KMS-11 (cell line): ENCODE measurements around the gene SMAD3.

Experiments used
- H2AFZ ChIP-seq: fragments of 200-600 bp; sonication (generic); 2 replicates; pipeline ENCODE4 v1.6.1; 2016; ENCODE audit warnings: antibody characterized with exemption, mixed run types, low read depth
- H3K27ac ChIP-seq: fragments of 200-600 bp; sonication (generic); 2 replicates; pipeline ENCODE4 v1.6.1; 2016; ENCODE audit warnings: mild to moderate bottlenecking, mixed run types
- H3K27me3 ChIP-seq: fragments of 200-600 bp; sonication (generic); 2 replicates; pipeline ENCODE4 v1.6.1; 2017; ENCODE audit warnings: mild to moderate bottlenecking, low read depth, mixed run types, moderate library complexity; ENCODE audit not compliant: insufficient read depth
- H3K36me3 ChIP-seq: fragments of 200-600 bp; sonication (generic); 2 replicates; pipeline ENCODE4 v1.6.1; 2017; ENCODE audit warnings: mild to moderate bottlenecking, mixed run types; ENCODE audit not compliant: insufficient read depth
- H3K4me1 ChIP-seq: fragments of 200-600 bp; sonication (generic); 2 replicates; pipeline ENCODE4 v1.6.1; 2016; ENCODE audit warnings: mild to moderate bottlenecking, low read depth, mixed run types; ENCODE audit not compliant: poor library complexity, severe bottlenecking
- H3K4me2 ChIP-seq: fragments of 200-600 bp; sonication (generic); 2 replicates; pipeline ENCODE4 v1.7.0; 2016; ENCODE audit warnings: mild to moderate bottlenecking, mixed run types
- H3K4me3 ChIP-seq: fragments of 200-600 bp; sonication (generic); IDR thresholded peaks from 2 replicates; pipeline ENCODE4 v1.6.1; 2017; ENCODE audit warnings: low read depth, low read length, mixed read lengths; ENCODE audit not compliant: insufficient read depth
- H3K79me2 ChIP-seq: fragments of 200-600 bp; sonication (generic); 2 replicates; pipeline ENCODE4 v1.6.1; 2016; ENCODE audit warnings: low read depth, mixed run types; ENCODE audit not compliant: insufficient read depth
- H3K9ac ChIP-seq: fragments of 200-600 bp; sonication (generic); 2 replicates; pipeline ENCODE4 v1.6.1; 2016; ENCODE audit warnings: mild to moderate bottlenecking, mixed run types
- H4K20me1 ChIP-seq: fragments of 200-600 bp; sonication (generic); 2 replicates; pipeline ENCODE4 v1.6.1; 2016; ENCODE audit warnings: mild to moderate bottlenecking, mixed run types; ENCODE audit not compliant: insufficient read depth
- TF ChIP-seq, protein P1 (sequence below): fragments of 200-600 bp; sonication (generic); conservative IDR thresholded peaks from 2 replicates; pipeline ENCODE4 v1.6.1; 2017; ENCODE audit warnings: low read depth, mild to moderate bottlenecking, antibody characterized with exemption, low read length, moderate library complexity, mixed read lengths

Gene SMAD3

DNA sequence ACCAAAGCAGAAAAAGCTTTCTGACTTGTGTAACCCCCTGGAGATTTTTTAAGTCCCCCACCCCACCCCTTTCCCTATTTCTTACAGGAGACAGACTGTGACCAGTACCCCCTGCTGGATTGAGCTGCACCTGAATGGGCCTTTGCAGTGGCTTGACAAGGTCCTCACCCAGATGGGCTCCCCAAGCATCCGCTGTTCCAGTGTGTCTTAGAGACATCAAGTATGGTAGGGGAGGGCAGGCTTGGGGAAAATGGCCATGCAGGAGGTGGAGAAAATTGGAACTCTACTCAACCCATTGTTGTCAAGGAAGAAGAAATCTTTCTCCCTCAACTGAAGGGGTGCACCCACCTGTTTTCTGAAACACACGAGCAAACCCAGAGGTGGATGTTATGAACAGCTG, 124.9 kb downstream of the SMAD3 start:
- Histone ChIP-seq H3K27me3 (no peaks in the 10 kb centered on the region), H2AFZ (no peak overlapping the region), H3K4me3 (no peak overlapping the region), H3K27ac (no peak overlapping the region), H3K4me1 (peaks cover 22% of the 10 kb centered on the region), H3K36me3 (no peaks in the 10 kb centered on the region), H3K79me2 (no peaks in the 10 kb centered on the region), H3K4me2 (no peak overlapping the region), H4K20me1 (no peaks in the 10 kb centered on the region), H3K9ac (no peak overlapping the region)
- TF ChIP-seq, protein P1, sequence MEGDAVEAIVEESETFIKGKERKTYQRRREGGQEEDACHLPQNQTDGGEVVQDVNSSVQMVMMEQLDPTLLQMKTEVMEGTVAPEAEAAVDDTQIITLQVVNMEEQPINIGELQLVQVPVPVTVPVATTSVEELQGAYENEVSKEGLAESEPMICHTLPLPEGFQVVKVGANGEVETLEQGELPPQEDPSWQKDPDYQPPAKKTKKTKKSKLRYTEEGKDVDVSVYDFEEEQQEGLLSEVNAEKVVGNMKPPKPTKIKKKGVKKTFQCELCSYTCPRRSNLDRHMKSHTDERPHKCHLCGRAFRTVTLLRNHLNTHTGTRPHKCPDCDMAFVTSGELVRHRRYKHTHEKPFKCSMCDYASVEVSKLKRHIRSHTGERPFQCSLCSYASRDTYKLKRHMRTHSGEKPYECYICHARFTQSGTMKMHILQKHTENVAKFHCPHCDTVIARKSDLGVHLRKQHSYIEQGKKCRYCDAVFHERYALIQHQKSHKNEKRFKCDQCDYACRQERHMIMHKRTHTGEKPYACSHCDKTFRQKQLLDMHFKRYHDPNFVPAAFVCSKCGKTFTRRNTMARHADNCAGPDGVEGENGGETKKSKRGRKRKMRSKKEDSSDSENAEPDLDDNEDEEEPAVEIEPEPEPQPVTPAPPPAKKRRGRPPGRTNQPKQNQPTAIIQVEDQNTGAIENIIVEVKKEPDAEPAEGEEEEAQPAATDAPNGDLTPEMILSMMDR, result no peak

DNA sequence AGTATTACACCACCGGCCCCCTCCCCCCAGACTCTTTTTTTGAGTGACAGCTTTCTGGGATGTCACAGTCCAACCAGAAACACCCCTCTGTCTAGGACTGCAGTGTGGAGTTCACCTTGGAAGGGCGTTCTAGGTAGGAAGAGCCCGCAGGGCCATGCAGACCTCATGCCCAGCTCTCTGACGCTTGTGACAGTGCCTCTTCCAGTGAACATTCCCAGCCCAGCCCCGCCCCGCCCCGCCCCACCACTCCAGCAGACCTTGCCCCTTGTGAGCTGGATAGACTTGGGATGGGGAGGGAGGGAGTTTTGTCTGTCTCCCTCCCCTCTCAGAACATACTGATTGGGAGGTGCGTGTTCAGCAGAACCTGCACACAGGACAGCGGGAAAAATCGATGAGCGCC, 125.4 kb downstream of the SMAD3 start:
- Histone ChIP-seq H3K79me2 (no peaks in the 10 kb centered on the region), H3K4me1 (peaks cover 17% of the 10 kb centered on the region), H2AFZ (no peak overlapping the region), H3K27me3 (no peaks in the 10 kb centered on the region), H3K9ac (no peak overlapping the region), H3K4me3 (no peak overlapping the region), H4K20me1 (no peaks in the 10 kb centered on the region), H3K4me2 (no peak overlapping the region), H3K27ac (no peak overlapping the region), H3K36me3 (no peaks in the 10 kb centered on the region)
- TF ChIP-seq, protein P1, result no peak

DNA sequence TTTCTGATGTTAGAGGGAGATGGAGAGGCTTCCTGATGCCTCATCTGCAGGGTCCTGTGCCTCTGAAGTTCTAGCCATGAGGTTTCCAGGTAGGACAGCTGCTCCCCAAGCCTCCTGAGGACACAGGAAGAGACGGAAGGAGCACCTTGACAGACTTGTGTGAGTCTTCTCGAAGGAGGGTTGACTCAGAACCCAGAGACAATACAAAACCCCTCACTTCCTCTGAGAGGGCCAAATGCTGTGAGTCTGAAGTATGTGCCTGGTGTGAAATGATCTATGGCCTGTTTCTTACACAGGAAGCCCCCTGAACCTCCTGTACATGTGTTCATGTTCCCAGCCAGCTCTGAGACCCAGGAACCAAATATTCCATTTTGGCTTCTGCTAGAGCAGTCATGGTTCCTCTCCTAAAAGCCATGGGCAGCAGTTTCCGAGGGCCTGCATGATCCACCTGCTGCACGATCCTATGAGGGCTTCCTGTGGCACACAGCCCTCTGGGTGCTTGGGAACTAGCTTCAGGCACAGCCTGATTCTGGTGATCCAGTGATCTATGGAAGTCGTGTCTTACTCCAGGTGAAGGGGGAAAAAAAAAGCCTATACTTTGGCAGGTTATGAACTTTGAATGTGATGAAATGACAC, 126.9 kb downstream of the SMAD3 start:
- H3K36me3 ChIP-seq, result no peaks in the 10 kb centered on the region
- no peak overlapping the region for H2AFZ ChIP-seq
- no peak overlapping the region for H3K4me3 ChIP-seq
- no peaks in the 10 kb centered on the region for H4K20me1 ChIP-seq
- TF ChIP-seq, protein P1, result no peak
- H3K27me3 ChIP-seq, result no peaks in the 10 kb centered on the region
- no peak overlapping the region for H3K9ac ChIP-seq
- no peaks in the 10 kb centered on the region for H3K79me2 ChIP-seq
- H3K27ac ChIP-seq, result no peak overlapping the region
- H3K4me1 ChIP-seq, result peaks cover 2% of the 10 kb centered on the region
- H3K4me2 ChIP-seq, result no peak overlapping the region

DNA sequence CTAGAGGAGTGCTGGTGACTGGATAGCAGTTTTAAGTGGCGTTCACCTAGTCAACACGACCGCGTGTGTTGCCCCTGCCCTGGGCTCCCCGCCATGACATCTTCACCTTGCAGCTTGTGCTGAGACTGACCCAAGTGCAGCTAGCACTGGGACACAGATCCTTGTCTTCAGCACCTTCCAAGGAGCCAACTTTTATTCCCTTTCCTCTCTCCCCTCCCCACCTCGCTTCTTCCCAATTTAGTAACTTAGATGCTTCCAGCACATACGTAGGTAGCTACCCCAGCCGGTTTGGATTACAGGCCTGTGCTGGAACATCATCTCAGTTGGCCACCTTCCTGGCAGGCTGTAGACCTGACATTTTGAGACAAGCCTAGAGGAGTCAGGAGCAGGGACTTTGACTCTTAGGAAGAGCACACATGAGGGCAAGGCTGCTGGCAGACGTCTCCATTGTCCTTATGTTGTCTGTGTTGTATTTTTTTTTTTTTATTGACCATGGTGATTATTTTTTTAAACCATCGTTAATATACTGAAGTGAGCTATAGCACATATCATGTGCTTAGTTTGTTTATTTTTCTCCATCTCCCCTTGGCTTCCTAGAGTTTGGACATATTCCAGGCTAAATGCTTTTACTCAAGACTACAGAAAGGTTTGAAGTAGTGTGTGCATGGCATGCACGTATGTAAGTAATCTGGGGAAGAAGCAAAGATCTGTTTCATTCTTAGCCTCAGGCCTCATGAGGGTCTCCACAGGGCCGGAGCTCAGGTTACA, 128.0 kb downstream of the SMAD3 start:
- H3K36me3 ChIP-seq, result no peaks in the 10 kb centered on the region
- H4K20me1 ChIP-seq, result no peaks in the 10 kb centered on the region
- no peaks in the 10 kb centered on the region for H3K4me1 ChIP-seq
- H2AFZ ChIP-seq, result no peak overlapping the region
- no peaks in the 10 kb centered on the region for H3K79me2 ChIP-seq
- H3K27ac ChIP-seq, result no peak overlapping the region
- no peak overlapping the region for H3K4me3 ChIP-seq
- no peak overlapping the region for H3K9ac ChIP-seq
- no peaks in the 10 kb centered on the region for H3K27me3 ChIP-seq
- TF ChIP-seq, protein P1, result no peak
- H3K4me2 ChIP-seq, result no peak overlapping the region
